GM19467 (cell line): ENCODE data around the gene UTS2.

ENCODE experiments used
- ATAC-seq: cut with Tn5 transposase; IDR thresholded peaks from one replicate; pipeline ENCODE4 v1.9.1; 2021; ENCODE audit warnings: mild to moderate bottlenecking, moderate library complexity; ENCODE audit not compliant: unreplicated experiment

UTS2 gene, protein sequence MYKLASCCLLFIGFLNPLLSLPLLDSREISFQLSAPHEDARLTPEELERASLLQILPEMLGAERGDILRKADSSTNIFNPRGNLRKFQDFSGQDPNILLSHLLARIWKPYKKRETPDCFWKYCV

DNA sequence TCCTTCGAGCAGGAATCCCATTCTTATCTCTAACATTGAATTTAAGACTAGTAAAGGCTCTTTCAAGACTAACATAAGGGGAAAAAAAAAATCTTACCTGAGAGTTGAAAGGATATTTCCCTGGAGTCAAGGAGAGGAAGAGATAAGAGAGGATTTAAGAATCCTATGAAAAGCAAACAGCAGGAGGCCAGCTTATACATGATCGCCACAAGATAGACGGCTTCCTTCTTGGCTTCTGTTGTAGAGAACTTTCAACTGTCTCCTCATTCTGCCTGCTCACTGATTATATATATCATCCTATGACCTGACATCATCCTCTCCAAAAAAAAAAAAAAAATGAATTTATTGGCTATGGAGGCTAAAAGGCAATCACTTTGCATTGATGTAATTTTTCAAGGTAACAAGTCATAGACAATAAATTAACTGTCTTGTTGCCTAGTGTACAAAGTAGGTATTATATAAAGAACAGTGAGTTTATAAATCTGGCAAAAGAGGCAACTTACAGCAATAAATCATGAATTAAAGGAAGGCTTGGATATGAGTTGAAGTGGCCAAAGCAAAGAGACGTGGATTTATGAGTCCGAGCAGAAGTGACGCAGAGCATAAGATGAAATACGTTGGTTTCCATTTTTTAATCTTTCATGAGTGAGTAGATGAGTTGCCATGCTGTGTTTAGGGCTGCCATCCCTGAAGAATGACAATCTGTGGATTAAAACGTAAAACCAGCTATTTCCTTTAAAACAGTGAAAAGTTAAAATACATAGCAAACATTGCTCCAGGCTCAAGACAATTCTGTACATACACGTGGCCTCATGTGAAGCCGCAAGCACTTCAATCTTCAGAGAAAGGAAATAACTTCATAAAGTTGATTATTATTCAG is at the start of gene UTS2:
TSS of gene UTS2 (minus strand) at position 262 of the 880 bp plus-strand sequence. CDS start at position 200, 62 bp downstream.
- no peak for ATAC-seq

DNA sequence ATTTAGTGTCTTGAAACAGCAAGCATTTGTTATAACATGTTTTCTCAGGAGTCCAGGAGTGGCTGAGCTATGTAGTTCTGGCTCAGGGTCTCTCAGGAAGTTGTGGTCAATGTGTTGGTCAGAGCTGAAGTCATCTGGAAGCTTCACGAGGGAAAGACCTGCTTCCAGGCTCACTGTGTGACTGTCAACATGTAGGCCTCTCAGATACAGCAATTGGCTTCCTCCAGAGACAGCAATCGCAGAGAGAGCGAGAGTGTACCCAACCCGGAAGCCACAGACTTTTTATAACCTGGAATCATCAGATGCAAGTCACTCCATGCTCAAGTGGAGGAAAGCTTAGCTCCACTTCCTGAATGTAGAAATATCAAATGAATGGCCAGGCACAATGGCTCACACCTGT is 46.9 kb upstream of the UTS2 start:
- no peak for ATAC-seq

DNA sequence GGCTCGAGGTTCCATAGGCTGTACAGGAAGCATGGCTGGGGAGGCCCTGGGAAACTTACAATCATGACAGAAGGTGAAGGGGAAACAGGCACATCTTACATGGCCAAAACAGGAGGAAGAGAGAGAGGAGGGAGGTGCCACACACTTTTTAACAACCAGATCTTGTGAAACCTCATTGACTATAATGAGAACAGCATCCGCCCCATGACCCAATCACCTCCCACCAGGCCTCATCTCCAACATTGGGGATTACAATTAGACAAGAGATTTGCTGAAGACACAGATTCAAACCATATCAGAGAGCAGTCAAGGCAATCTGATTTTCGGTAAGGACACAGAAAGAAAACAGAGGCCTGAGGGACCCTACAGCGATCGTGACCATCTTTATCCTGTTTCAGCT is 46.1 kb upstream of the UTS2 start:
- ATAC-seq = no peak

DNA sequence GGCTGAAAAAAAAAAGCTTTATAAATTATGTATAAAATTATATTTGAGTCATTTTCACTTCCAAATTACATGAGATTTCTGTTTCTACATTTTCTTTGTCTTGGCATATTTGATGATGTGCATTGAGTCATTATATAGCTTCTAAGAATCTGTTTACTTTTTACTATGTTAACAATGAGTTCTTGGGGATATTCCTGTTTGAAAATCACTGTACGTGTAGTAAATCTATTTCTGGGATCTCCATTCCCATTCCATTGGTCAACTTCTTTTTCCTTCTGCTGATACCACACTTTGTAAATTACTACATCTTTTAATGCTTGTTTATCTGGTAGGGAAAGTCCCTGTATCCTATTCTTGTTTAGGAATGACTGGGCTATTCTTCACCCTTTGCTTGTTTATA is 44.1 kb upstream of the UTS2 start:
- no peak for ATAC-seq

DNA sequence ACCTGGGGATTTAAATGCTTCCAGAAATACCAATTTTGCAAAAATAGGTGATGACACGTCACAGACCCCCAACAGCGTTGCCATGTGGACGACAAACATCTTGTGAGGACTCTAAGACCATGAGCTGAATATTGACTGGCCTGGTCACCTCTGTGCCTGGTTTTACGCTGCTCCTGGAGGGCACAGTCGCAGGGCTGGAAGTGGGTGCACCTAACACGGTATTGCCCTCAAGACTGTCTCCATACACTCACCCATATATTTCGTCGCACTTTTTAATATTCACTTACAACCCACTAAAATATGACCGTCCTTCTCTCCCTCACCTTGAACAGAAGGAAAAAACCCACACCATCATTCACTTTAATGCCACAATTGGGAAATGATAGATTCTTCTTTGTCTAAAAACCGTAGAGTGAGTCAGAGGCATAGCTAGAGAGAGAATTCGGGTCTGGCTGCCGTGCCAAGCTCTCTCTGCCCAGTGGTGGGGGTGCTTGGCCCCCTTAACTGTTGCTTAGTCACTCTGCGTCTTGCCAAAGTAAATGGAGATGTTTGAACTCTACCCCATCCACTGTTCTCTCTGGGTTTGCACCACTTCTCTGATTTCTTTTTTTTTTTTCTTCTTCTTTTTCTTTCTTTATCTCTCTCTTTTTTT is 40.8 kb upstream of the UTS2 start:
- ATAC-seq = no peak

DNA sequence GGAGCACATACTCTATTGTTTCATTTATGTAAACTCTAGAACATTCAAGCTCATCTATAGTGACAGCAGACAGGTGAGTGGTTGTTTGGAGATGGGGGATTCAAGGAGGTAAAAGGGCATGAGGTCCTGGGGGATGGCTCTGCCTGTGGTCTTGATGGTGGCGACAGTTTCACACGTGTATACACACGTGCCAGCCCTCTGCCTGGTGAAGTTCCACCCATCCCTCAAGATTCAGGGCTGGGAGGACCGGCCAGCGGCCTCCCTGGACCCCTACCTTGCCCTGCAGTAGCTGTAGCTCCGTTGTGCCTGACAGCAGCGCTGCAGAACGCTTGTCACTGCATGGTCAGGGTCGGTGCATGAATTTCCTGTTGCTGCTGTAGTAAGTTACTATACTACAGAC is 38.9 kb upstream of the UTS2 start:
- ATAC-seq = no peak

DNA sequence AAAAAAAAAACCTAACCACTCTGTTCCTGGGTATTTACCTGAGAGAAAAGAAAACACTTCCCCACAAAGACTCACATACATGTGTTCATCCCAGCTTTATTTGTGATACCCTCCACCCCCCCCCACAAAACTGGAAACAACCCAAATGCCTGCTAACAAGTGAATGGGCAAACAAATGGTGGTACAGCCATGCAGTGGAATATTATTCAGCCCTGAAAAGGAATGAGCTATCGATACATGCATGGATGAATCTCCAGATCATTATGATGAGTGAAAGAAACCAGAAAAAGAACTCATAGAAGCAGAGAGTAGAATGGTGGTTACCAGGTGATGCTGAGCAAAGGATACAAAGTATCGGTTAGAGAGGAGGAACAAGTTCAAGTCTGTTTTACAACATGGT is 38.0 kb upstream of the UTS2 start:
- no peak for ATAC-seq

DNA sequence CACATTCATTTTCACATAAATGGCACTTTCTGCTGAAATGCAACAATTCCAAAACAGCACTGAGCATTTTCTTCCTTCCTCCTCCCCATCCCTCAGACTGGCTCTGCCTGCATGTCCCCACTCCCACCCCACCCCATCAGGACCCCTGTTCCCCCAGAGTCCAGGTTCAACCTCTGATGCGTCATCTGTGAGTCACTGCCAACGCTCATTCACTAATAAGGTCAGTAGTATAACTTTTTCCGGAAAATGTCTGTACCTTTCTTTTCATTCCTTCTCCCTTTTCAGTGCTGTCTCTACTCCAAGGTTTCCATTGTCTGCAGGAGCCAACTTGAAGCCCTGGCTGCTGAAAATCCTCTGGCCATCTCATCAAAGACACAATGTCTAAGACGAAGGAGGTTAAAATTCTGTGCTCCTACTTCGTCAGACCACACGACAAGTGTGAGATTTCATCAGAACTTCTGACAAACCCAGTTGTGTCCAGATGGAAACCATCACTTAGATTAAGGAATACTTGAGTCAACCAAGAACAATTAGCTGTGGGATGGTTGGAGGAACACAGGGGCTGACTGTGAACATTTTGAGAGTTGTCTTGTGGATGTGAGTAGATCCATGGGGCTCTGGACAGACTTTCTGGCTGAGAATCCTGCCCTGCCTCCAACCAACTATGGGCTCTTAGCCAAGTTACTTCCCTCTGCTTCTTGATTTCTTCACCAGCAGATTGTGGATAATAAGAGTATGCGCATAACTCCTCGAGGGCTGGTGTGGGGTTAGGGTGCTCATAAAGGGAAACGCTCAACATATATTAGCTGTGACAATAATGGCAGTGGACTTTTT is 35.6 kb upstream of the UTS2 start:
- ATAC-seq = no peak

DNA sequence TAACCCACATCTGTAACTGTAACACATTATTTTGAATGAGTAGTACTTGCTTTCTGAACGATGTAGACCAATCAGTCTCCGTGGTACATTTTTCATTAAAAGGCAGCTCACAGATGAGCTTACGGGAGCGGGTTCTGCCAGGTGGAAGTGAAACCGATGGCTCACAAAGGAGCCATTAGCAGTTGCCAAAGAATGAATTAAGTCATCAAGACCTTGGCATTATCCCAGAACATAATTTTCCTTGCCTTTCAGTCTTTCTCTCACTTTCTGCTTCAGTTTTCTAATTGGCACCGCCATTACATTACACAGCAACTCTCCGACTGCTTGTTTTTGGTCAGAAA is 33.5 kb upstream of the UTS2 start:
- ATAC-seq = no peak

DNA sequence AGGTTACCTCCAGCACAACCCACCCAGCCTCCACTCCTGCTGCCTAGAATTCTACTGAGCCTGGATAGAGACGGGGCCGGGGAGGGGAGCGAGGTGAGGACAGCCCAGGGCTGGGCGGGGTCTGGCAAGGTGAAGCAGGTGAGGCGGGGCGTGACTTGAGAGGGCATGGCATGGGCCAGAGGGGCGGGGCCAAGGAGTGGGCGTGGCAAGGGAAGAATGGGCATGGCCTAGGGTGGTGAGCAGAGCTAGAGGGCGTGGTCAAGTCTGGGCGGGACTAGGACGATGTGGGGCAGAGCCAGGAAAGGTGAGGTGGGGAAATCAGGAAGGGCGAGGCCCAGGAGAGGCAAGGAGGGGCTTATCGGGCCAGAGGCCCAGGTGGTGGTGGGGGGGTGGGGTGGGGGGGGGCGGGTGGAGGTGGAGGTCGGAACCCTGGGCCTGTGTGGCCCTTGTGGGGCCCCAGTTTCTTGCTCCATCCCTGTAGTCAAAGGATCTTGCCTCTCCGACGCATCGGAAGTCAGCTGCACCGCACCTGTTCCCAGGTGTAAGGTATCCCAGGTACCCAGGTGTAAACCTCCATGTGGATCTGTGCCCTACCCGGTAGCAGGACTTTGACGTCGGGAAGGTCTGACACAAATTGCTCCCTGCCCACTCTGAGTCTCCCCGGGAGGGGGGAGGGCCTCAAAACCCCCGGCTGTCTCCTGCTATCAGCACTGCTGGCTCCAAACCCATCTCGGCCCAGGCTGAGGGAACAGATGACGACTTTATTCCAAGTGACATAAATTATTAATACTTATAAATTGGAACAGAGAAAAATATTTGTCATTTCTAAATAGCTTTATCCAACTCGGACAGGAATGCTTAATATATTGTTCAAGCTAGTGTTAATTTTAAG is 32.9 kb upstream of the UTS2 start:
- ATAC-seq = no peak

DNA sequence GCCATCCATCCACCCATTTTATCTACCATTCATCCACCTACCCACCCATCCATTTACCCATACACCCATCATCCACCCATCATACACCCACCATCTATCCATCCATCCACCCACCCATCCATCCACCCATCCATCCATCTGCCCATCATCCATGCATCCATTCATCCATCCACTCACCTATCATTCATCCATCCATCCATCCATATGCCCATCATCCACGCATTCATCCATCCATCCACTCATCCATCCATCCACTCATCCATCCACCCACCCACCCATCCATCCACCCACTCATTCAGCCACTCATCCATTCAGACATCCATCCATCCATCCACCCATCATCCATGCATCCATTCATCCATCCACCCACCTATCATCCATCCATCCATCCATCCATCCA is 31.9 kb upstream of the UTS2 start:
- ATAC-seq = no peak

DNA sequence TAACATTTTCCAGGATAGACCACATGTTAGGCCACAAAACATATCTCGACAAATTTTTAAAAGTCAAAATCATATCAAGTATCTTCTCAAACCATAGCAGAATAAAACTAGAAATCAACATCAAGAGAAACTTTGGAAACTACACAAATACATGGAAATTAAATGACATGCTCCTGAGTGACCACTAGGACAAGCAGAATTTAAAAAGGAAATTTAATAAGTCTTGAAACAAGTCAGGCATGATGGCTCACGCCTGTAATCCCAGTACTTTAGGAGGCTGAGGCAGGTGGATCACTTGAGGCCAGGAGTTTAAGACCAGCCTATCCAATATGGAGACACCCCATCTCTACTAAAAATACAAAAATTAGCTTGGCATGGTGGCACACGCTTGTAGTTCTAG is 26.4 kb upstream of the UTS2 start:
- ATAC-seq = no peak

DNA sequence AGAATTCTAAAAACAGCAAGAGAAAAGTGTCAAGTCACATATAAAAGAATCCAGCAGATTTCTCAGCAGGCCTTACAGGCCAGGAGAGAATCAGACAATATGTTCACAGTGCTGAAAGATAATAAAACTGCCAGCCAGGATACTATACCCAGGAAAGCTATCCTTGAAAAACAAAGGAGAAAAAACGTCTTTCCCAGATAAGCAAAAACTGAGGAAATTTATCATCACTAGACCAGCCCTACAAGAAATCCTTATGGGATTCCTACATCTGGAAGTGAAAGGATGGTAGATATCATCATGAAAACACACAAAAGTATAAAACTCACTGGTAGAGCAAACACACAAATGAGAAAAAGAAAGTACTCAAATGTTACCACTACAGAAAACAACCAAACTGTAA is 25.2 kb upstream of the UTS2 start:
- ATAC-seq = no peak

DNA sequence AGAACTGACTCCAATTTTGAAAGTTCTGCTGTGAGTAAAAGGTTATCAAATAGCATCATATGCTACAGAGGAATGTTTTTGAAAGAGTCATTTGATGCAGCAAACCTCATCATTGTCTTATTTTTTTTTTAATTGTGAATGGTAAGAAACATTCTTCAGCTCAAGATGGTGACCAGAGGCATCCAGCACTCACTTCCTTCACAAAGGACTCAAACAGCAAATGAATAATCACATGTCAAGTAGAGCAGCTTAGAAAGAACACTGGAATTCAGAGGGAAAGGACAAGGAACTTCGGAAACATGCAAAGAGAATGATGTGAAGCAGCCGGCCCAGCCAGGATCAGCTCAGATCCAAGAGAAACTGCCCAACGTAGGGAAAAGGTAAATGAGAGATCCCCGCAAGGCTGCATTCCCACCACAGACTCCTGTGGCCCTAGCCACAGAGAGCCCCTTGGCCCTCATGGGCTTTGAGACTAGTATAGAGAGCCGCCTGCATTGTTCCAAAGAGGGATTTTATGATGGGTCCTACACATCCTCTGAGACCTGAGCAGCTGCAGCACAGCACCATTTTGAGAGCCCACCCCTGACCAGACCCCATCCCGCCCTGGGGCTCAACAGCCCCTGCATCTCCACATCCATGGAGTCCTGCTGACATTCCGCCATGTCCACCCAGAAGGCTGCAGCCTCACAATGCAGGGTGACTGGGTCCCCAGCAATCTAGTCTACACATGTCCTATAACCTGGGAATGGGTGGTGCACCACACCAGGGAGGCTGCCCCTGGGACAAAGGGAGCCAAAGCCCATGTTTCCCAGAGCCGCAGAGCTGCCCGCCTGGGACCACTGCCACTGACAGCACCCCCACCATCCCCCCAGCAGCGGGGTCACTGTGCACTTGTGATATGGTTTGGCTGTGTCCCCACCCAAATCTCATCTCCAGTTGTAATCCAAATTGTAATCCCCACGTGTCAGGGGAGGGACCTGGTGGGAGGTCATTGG is 21.2 kb upstream of the UTS2 start:
- ATAC-seq = no peak

DNA sequence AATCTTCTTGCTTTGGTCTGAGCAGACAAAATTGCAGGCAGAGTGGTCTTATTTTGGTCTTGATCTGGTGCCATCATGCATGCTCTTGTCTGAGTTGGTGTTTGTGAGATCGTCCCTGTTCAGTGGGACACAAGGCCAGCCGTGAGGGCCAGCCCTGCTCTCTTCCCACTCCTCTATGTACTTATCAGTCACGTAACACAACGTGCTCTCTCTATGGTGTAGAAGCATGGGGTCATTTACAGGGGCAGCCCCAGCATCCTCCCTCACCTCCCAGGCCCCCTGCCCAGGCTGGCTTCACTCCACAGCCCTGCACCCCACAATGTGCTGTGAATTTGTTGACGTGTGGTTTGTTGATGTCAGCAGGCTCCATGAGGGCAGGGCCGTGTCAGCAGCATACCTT is 18.3 kb upstream of the UTS2 start:
- no peak for ATAC-seq

DNA sequence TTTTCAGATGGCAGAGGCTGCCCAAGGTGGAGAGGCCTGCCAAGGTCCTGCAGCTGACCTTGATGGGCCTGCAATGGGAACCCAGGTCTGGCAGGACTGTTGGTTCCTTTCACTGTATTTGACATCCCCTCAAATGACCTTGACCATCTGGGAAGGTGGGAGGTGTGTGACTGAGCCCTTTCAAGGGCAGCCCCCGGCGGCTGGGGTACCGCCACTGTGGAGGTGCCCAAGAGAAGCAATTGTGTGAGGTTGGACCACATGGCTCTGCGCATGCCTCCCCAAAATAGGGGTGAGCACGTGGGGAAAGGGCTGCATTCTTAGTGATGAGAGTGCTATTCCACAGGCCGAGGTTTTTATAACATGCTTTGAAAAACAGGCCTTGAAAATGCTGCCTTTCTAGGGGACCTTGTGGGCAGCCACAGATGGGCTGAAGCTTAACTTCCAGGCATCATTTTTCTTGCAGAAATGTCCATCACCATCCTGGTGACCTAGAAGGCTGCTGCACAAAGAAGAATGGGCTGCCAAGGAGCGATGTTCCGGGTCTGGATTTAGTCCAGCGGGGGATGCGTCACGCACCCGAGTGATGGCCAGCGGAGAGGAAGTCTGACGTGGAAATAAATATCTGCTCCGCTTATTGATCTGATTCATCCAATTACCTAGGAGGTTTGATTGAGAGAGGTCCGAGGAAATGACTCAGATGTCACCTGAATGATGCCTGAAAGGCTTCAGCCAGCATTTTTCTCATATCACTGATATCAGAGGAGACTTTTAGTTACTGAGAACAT is 16.5 kb upstream of the UTS2 start:
- ATAC-seq = no peak

DNA sequence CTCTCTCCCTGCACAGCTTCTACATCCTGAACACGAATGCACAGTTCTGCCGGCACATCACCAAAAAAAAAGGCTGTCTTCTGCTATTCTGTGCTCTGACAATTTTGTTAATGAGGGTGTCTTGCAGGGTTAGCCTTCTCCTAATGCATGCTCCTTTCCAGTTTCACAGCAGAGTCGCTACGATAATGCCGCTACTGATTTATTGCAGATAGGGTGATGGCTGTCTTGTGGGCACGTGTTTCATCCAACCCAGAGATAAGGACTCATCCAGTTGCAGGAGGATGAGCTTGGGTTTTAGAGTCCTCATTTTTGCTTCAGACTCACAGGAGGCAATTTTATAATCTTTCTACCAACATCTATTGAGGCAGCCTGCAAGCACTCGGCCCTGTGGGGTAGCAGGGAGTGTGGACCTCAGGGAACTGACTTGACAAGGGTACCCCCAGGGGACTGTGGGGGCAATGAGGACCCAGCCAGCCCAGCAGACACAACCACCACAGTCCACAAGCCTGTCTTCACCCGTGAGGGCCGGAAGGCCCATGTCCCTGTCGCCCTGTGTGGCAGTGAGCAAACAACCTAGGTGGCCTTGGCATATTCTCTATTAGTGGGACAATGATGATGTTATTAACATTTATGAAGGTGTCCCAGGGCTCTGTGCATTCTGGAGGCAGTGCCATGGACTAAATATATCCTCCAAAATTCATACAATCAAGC is 15.4 kb upstream of the UTS2 start:
- no peak for ATAC-seq

DNA sequence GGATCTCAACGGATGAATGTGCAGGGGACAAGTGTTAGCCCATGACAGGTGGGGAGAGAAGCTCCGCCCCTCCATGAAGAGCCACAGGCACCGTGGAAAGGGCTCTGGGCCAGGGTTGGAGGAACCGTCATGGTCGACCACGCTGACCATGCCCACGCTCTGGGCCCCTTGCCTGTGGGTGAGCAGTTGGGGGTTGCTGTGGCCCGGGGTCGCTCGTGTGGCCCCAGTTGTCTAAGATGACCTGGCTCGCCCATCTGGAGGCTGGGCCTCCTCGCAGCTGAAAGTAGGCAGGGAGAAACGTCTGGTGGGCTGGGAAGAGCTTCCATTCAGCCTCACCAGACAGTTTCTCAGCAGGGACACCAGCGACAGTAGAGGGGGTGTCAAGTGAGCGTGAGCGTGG is 13.1 kb upstream of the UTS2 start:
- ATAC-seq = no peak
